Pulmonary artery endothelial cell (primary cell): Measurements from ENCODE around the gene EVPLL. TPM values are rescaled to one million over a fixed set of nuclear protein-coding genes. Genes with fewer than 3 reads are reported as not detected.
"Not testable (repeated sequence)": the region's sequence is repeated elsewhere in the genome, so short reads cannot be mapped to it uniquely, and the experiment has no call there.

Experiments used
- DNase-seq: peaks from one replicate; pipeline ENCODE4 v3.0.0-alpha.2; 2011; ENCODE audit warnings: low read depth, low spot score
- total RNA-seq: library from RNA; depleted of rRNA; stranded (reverse); fragments of >200 nt; gene quantifications from 2 replicates; pipeline ENCODE4 v1.2.3, GENCODE V29; 2014

EVPLL gene
- total RNA-seq, 1 donor from 2014 or later: not detected

GRCh38 chr17:18379246-18380146, 1.9 kb downstream of the EVPLL start:
- DNase-seq: no peak

DNA sequence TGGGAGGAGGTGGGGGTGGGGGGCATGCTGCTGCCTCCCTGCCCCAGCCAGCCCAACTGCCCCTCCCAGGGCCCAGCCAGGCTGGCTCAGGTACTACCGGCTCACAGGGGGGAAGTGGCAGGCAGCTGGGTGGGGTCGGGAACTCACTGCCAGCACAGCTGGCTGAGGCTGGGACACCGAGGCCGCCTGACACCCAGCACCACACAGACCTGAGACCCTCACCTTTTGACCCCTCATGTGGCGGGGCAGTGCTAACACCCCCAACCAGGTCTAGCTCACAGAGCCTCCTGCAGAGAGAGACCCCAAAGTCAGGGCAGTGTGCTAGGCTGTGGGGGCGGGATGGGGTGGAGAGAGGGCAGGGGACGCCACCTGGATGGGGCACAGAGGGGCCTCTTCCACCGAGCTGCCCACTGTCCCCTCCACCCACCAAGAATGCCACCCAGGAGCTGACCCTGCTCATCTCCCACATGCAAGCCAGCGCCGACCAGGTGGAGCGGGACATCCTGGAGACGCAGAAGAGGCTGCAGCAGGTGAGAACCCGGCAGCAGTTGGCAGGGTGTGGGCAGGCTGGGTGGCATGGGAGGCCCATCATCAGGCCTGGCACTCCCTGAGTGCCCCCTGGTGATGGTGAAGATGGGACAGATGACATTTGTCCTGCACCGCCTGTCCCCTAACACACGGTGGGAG, 3.0 kb downstream of the EVPLL start:
- no peak for DNase-seq

DNA sequence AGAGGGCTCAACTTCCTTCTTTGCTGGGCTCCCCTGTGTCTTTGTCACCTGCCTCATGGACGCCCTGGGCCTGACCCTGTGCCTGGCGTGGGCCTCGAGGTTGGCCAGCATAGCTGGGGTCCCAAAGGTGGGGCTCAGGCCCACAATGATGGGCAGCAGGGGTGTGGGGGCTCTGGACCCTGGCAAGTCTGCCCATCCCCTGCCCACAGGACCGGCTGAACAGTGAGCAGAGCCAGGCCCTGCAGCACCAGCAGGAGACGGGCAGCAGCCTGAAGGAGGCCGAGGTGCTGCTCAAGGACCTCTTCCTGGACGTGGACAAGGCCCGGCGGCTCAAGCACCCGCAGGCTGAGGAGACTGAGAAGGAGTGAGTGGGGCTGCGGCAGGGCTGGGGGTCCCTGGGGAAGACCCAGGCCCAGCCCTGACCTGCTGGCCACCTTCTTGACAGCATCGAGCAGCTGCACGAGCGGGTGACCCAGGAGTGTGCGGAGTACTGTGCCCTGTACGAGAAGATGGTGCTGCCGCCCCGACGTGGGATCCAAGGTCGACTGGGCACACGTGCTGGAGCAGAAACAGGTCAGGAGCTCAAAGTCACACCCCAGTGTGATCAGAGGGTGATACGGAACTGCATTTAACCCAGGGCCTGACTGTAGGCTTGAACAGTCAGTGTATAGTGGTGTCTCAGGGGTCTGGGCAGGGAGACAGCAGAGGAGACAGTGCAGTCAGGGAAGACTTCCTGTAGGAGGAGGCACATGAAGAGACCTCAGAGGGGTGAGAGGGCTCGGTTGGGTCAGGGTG, 3.8 kb downstream of the EVPLL start:
- no peak for DNase-seq

- DNase-seq: no peak
These were observed 4.3 kb downstream of the EVPLL start for GRCh38 chr17:18381953-18382245.

- no peak for DNase-seq
These were observed 5.0 kb downstream of the EVPLL start for GRCh38 chr17:18382441-18383078.

GRCh38 chr17:18383079-18383481, 5.5 kb downstream of the EVPLL start:
- DNase-seq: not testable (repeated sequence)

DNA sequence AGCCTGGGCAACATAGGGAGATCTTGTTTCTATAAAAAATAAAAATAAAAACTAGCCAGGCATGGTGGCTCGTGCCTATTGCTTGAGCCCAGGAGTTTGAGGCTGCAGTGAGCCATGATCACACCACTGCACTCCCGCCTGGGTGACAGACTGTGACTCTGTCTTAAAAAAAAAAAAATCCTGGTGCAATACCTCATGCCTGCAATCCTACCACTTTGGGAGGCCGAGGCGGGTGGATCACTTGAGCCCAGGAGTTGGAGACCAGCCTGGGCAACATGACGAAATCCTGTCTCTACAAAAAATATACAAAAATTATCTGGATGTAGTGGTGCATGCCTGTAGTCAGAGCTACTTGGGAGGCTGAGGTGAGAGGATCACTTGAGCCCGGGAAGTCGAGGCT, 6.7 kb downstream of the EVPLL start:
- DNase-seq: not testable (repeated sequence)

DNA sequence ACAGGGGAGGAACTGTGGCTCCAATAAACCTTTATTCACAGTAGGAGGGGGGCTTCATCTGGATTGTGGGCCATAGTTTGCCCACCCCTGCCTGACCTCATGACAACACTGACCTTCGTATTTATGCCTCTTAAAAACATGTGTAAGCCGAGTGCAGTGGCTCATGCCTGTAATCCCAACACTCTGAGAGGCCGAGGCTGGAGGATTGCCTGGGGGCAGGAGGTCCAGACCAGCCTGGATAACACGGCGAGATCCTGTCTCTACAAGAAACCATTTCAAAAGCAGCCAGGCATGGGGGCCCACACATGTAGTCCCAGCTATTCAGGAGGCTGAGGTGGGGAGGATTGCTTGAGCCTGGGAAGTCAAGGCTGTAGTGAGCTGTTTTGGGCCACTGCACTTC, 10.0 kb downstream of the EVPLL start:
- DNase-seq: not testable (repeated sequence)

GRCh38 chr17:18388266-18388665, 10.7 kb downstream of the EVPLL start:
- DNase-seq: not testable (repeated sequence)

- DNase-seq: not testable (repeated sequence)
These were observed 11.2 kb downstream of the EVPLL start for GRCh38 chr17:18388728-18389127.

DNA sequence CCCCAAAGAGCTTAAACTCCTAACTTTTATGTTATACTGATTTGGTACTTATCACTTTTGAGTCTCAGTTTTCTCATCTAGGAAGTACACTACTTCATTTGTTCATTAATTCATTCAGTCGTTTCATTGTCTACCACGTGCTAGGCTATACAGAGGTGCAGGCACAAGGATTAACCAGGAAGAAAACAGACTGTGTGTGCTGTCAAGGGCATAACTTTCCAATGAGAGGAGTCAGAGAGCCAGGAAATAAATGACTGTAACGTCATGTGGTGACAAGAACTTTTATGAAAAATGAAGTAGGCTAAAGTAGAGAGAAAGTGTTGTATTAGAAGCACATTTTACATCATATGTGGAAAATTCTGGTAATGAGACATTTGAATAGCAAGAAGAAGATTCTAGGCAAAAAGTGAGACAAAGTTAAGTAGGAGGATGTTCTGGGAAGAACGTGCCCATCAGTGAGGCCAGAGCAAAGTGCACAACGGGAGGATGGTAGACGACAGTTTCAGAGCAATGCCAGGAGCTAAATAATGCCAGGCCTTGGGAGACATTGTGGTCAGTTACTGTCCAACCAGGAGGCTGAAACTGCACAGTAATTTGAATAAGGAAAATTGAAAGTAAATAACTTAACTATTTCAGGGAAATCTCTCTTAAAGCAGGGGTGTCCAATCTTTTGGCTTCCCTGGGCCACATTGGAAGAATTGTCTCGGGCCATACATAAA, 24.5 kb downstream of the EVPLL start:
- not testable (repeated sequence) for DNase-seq

DNA sequence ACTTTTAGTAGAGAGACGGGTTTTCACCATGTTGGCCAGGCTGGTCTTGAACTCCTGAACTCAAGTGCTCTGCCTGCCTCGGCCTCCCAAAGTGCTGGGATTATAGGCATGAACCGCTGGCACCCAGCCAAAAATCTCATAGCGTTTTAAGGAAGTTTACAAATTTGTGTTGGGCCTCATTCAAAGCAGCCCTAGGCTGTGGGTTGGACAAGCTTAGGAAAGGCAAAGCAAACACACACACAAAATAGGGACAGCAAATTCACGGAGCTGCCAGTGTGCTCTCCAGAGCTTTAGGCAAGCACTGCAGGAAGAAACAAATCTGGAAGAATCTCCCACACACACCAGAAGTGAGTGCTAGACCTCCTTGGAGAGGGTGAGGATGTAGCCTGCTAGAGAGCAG, 25.6 kb downstream of the EVPLL start:
- DNase-seq: not testable (repeated sequence)

GRCh38 chr17:18403604-18404003, 26.0 kb downstream of the EVPLL start:
- not testable (repeated sequence) for DNase-seq

GRCh38 chr17:18408906-18409305, 31.3 kb downstream of the EVPLL start:
- not testable (repeated sequence) for DNase-seq

DNA sequence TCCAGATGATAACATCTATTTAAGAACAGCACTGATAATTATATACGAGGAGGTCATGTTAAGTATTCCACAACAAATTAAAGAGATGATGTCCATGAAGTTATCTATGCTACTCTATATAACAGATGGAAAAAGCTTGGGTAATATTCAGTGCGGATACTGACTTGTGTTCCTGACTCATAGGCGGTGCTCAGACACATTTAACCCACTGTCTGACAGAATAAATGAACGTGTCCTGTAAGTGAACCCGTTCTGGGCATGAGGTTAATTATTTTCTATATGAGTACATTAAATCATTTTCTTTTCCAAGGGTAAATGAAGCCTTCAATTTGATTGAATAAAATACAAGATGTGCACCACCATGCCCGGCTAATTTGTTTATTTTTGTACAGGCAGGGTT, 31.7 kb downstream of the EVPLL start:
- not testable (repeated sequence) for DNase-seq

GRCh38 chr17:18410736-18411135, 33.2 kb downstream of the EVPLL start:
- not testable (repeated sequence) for DNase-seq

DNA sequence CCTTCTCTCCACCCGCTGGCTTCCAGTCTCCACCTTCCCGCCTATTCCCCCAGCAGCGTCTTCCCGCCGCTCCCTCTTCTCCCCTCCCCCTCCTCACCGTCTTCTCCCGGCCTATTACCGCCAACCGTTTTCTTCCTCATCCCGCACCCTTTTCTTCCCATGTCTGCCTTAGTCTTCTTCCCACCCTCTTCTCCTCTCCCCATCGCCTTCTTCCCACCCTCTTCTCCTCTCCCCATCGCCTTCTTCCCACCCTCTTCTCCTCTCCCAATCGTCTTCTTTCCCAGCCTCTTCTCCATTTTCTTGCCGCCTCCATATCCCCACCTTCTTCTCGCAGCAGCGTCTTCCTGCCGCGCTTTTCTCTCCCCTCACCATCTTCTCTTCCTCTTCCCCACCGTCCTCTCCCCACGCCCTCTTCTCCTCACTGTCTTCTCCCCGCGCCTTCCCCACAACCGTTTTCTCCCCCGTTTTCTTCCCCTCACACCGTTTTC, 33.8 kb downstream of the EVPLL start:
- DNase-seq: not testable (repeated sequence)

- not testable (repeated sequence) for DNase-seq
These were observed 34.5 kb downstream of the EVPLL start for GRCh38 chr17:18412001-18412538.

DNA sequence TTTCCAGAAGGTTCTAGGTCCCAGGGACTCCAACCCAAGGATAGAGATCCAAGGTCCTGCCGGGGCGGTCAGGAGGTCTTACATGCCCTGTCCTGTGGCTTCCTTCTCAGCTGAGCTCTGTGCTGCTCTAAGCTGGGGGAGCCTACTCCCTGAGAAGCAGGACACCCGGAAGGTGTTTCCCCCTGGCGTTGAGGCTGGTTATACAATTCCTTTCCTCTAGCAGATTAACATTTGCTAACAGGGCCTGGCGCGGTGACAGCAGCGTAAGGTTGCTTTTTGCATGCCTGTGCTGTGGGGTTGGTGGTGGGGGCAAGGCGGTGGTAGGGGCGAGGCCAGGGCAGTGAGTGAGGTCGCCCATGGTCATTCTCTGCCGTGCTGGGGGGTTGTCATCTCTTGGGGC, 43.9 kb downstream of the EVPLL start:
- not testable (repeated sequence) for DNase-seq

- DNase-seq: not testable (repeated sequence)
These were observed 44.9 kb downstream of the EVPLL start for GRCh38 chr17:18422464-18422863.
